ENCODE measurements around the gene ZNF524. TPM values are rescaled to one million over a fixed set of nuclear protein-coding genes. Genes with fewer than 3 reads are reported as not detected.
A peak's percentile ranks its signal among the peaks of the same experiment; 100 is the strongest.

The ZNF524 gene
- total and polyA plus RNA-seq, 9 of the 15 experiments (the other 6 are each of a cell fraction or from before 2014, with no cell fraction given): 0.08 to 15.6 (median 2.9) TPM

- TF ChIP-seq ZNF311 (CRISPR knock-in tag; IDR thresholded peaks at IDR 0.05) (no peak), HDAC3 (IDR thresholded peaks at IDR 0.05; ENCODE audit: borderline replicate concordance, partially characterized antibody) (no peak), SMARCB1 (IDR thresholded peaks at IDR 0.05; ENCODE audit: insufficient read length, low read depth) (no peak), ID3 (CRISPR knock-in tag; IDR thresholded peaks at IDR 0.05) (no peak), ID3 (tag; IDR thresholded peaks at IDR 0.05) (peak; percentile 90), TOE1 (IDR thresholded peaks at IDR 0.05; ENCODE audit: borderline replicate concordance) (peak; percentile 96), TOE1 (CRISPR knock-in tag; IDR thresholded peaks at IDR 0.05; ENCODE audit: borderline replicate concordance, low read depth) (no peak), TFAP4 (CRISPR knock-in tag; IDR thresholded peaks at IDR 0.05; ENCODE audit: borderline replicate concordance) (no peak; the same call in 1 of the 2 replicates), MYC (IDR thresholded peaks at IDR 0.05; ENCODE audit: low read depth, low read length) (0 out of 2 replicates have a peak, but pooled peaks have one; percentile 28), MYC (CRISPR knock-in tag; IDR thresholded peaks at IDR 0.05; ENCODE audit: borderline replicate concordance, low read depth) (peak; percentile 23; the same call in 1 of the 2 replicates), BRD9 (IDR thresholded peaks at IDR 0.05; ENCODE audit: low read depth, partially characterized antibody) (no peak), CGGBP1 (CRISPR knock-in tag; IDR thresholded peaks at IDR 0.05) (no peak), SMAD2 (IDR thresholded peaks at IDR 0.05; ENCODE audit: low read depth, low read length) (no peak), MCM7 (IDR thresholded peaks at IDR 0.05) (no peak), XRCC5 (IDR thresholded peaks at IDR 0.05; ENCODE audit: low read depth, low read length) (peak; percentile 73; the same call in 1 of the 2 replicates), GTF2E2 (tag; IDR thresholded peaks at IDR 0.05) (peak; percentile 90), ZBTB17 (CRISPR knock-in tag; IDR thresholded peaks at IDR 0.05) (peak; percentile 59), HBP1 (CRISPR knock-in tag; IDR thresholded peaks at IDR 0.05) (0 out of 2 replicates have a peak, but pooled peaks have one; percentile 64), NR2F6 (CRISPR knock-in tag; IDR thresholded peaks at IDR 0.05) (no peak), CREB3 (tag; conservative IDR thresholded peaks at IDR 0.05; ENCODE audit: low read depth) (peak; percentile 93), ZNF253 (CRISPR knock-in tag; conservative IDR thresholded peaks at IDR 0.05) (no peak), HDGF (IDR thresholded peaks at IDR 0.05) (no peak), IRF2 (CRISPR knock-in tag; IDR thresholded peaks at IDR 0.05) (no peak)
These were observed at the start of gene ZNF524 (continued) for GRCh38 chr19:55599842-55600661.
